Testis (tissue), 3 donors: ENCODE results near the gene SLC34A1. TPM values are rescaled to one million over a fixed set of nuclear protein-coding genes. Genes with fewer than 3 reads are reported as not detected.

Experiments
- DNase-seq: peaks from one replicate; pipeline ENCODE4 v3.0.0-alpha.2; 2019
- H3K27ac ChIP-seq, 2 donors: fragments of 200-600 bp; sonication (generic); one replicate each; pipeline ENCODE4 v1.5.1; 2019
- H3K27me3 ChIP-seq: fragments of 200-600 bp; sonication (generic); one replicate; pipeline ENCODE4 v1.5.1; 2019
- H3K36me3 ChIP-seq: fragments of 200-600 bp; sonication (generic); one replicate; pipeline ENCODE4 v1.5.1; 2017; ENCODE audit warnings: low read depth; ENCODE audit errors: missing control alignments
- H3K4me1 ChIP-seq: fragments of 200-600 bp; sonication (generic); one replicate; pipeline ENCODE4 v1.5.1; 2019
- H3K4me3 ChIP-seq, 2 donors: fragments of 200-600 bp; sonication (generic); one replicate each; pipeline ENCODE4 v1.5.1; 2017 to 2019
- H3K9me3 ChIP-seq: fragments of 200-600 bp; sonication (generic); one replicate; pipeline ENCODE4 v1.5.1; 2017
- CTCF ChIP-seq, 3 experiments: fragments of 450-650 bp in 2 of 3; fragments of 200-600 bp in 1 of 3; sonication (generic) in 1 of 3; IDR thresholded peaks; one replicate each; pipeline ENCODE4 v1.5.1; 2016 to 2019; ENCODE audit warnings: antibody characterized with exemption in 3 of 3, mild to moderate bottlenecking in 2 of 3, moderate library complexity in 1 of 3
- POLR2A ChIP-seq: fragments of 450-650 bp; IDR thresholded peaks from one replicate; pipeline ENCODE4 v1.6.1; 2017; ENCODE audit warnings: antibody characterized with exemption, mild to moderate bottlenecking, moderate library complexity
- WGBS, 2 donors: methylation state at CpG; one replicate each; pipeline ENCODE4 v1.1.5; 2018; 5-methylcytosine and 5-hydroxymethylcytosine counted together
- intact Hi-C: fragments of 100-400 bp; cut with DNase I; formaldehyde crosslinking; loops from one replicate; pipeline ENCODE4 v1.15.1; 2023; ENCODE audit warnings: low total_unique reads
- polyA plus RNA-seq: library from polyadenylated mRNA; stranded (reverse); fragments of 350-450 nt; fragmentation: Illumina TruSeq; extraction: RNeasy Lipid Tissue Mini Kit (QIAGEN cat#74804); gene quantifications from one replicate; pipeline ENCODE4 v1.2.3, GENCODE V29; 2014; ENCODE audit warnings: low read depth, low replicate concordance; ENCODE audit not compliant: insufficient read depth
- total RNA-seq, 2 donors: library from RNA; depleted of rRNA; stranded (reverse); fragments of >200 nt; gene quantifications; one replicate each; pipeline ENCODE4 v1.2.3, GENCODE V29; 2016

Gene SLC34A1
- total and polyA plus RNA-seq, 3 donors from 2014 or later, result 0.19 TPM; not detected in 2

GRCh38 chr5:177367981-177368868, 16.0 kb upstream of the SLC34A1 start:
- H3K36me3 ChIP-seq, result no peaks in the 10 kb centered on the region
- H3K27ac ChIP-seq, result no peak overlapping the region
- no peak for TF ChIP-seq CTCF (IDR thresholded peaks at IDR 0.05)
- no peak for TF ChIP-seq POLR2A
- no peaks in the 10 kb centered on the region for H3K9me3 ChIP-seq
- intact Hi-C loops, result no loop called here
- H3K27me3 ChIP-seq, result no peaks in the 10 kb centered on the region
- peaks cover 22% of the 10 kb centered on the region for H3K4me1 ChIP-seq
- H3K4me3 ChIP-seq, result no peak overlapping the region
- DNase-seq, result no peak
- WGBS, 2 donors, result 71 to 72% methylated on average over 15 to 29 of the region's 29 CpGs

- WGBS, 2 donors, result 67 to 79% methylated on average over 4 to 5 of the region's 5 CpGs
- no peak overlapping the region for H3K27ac ChIP-seq
- peak; percentile 27 to 55 (median 46) for TF ChIP-seq CTCF (IDR thresholded peaks at IDR 0.05)
- no peak for TF ChIP-seq POLR2A
- H3K27me3 ChIP-seq, result no peaks in the 10 kb centered on the region
- H3K4me3 ChIP-seq, result no peak overlapping the region
- no peaks in the 10 kb centered on the region for H3K9me3 ChIP-seq
- no peaks in the 10 kb centered on the region for H3K36me3 ChIP-seq
- intact Hi-C loops, result no loop called here
- peaks cover 18% of the 10 kb centered on the region for H3K4me1 ChIP-seq
- no peak for DNase-seq
These were observed 15.2 kb upstream of the SLC34A1 start for GRCh38 chr5:177368869-177369644.

GRCh38 chr5:177369645-177370440, 14.4 kb upstream of the SLC34A1 start:
- Histone ChIP-seq H3K4me3 (no peak overlapping the region), H3K27ac (no peak overlapping the region), H3K9me3 (no peaks in the 10 kb centered on the region), H3K4me1 (peaks cover 18% of the 10 kb centered on the region), H3K27me3 (no peaks in the 10 kb centered on the region), H3K36me3 (no peaks in the 10 kb centered on the region)
- no peak for DNase-seq
- WGBS, 2 donors, result 65 to 69% methylated on average over 11 of the region's 11 CpGs
- no peak for TF ChIP-seq POLR2A
- TF ChIP-seq CTCF (IDR thresholded peaks at IDR 0.05), result no peak
- intact Hi-C loops, result no loop called here

- H3K27me3 ChIP-seq, result no peaks in the 10 kb centered on the region
- TF ChIP-seq CTCF (IDR thresholded peaks at IDR 0.05) (peak in 1 of 3 experiments; percentile 47), POLR2A (no peak)
- no peaks in the 10 kb centered on the region for H3K36me3 ChIP-seq
- no peaks in the 10 kb centered on the region for H3K9me3 ChIP-seq
- intact Hi-C loops, result no loop called here
- WGBS, 2 donors, result 36 to 55% methylated on average over 3 to 12 of the region's 42 CpGs
- peaks cover 18% of the 10 kb centered on the region for H3K4me1 ChIP-seq
- H3K27ac ChIP-seq, result no peak overlapping the region
- DNase-seq, result peak; percentile 84
- H3K4me3 ChIP-seq, result no peak overlapping the region
These were observed 13.6 kb upstream of the SLC34A1 start for GRCh38 chr5:177370488-177371119.
